Activated CD4-positive, alpha-beta T cell treated with anti-CD3 and anti-CD28 coated beads, Interleukin-10, Interleukin-2, amounts not matched to agents 100 ng/mL and 50 ng/mL, durations not matched to agents 16 hours and 8 hours (primary cell): Measurements from ENCODE around the gene MLIP.
"Not testable (repeated sequence)": the region's sequence is repeated elsewhere in the genome, so short reads cannot be mapped to it uniquely, and the experiment has no call there.

Experiments
- DNase-seq: peaks from one replicate; pipeline ENCODE4 v3.0.0-alpha.2; 2020

The MLIP gene

GRCh38 chr6:54234539-54234938 is 123.3 kb downstream of the MLIP start:
- DNase-seq = no peak

GRCh38 chr6:54236984-54237383 is 125.7 kb downstream of the MLIP start:
- no peak for DNase-seq

- DNase-seq = no peak
Observed at GRCh38 chr6:54238396-54238795, 127.2 kb downstream of the MLIP start.

GRCh38 chr6:54243699-54244098 is 132.5 kb downstream of the MLIP start:
- DNase-seq = no peak

GRCh38 chr6:54244430-54244829 is 133.2 kb downstream of the MLIP start:
- no peak for DNase-seq

- DNase-seq = no peak
Observed at GRCh38 chr6:54245265-54245664, 134.0 kb downstream of the MLIP start.

GRCh38 chr6:54248319-54248718 is 137.1 kb downstream of the MLIP start:
- DNase-seq = no peak

GRCh38 chr6:54248994-54249393 is 137.8 kb downstream of the MLIP start:
- no peak for DNase-seq

- DNase-seq = not testable (repeated sequence)
Observed at GRCh38 chr6:54249812-54250211, 138.6 kb downstream of the MLIP start.

GRCh38 chr6:54252496-54252895 is 141.3 kb downstream of the MLIP start:
- no peak for DNase-seq

GRCh38 chr6:54252916-54253315 is 141.7 kb downstream of the MLIP start:
- no peak for DNase-seq

GRCh38 chr6:54254886-54255285 is 143.6 kb downstream of the MLIP start:
- no peak for DNase-seq

- no peak for DNase-seq
Observed at GRCh38 chr6:54255886-54256285, 144.6 kb downstream of the MLIP start.

- DNase-seq = no peak
Observed at GRCh38 chr6:54260025-54260424, 148.8 kb downstream of the MLIP start.

- DNase-seq = no peak
Observed at GRCh38 chr6:54262499-54262898, 151.3 kb downstream of the MLIP start.

- DNase-seq = no peak
Observed at GRCh38 chr6:54262971-54263370, 151.7 kb downstream of the MLIP start.

- no peak for DNase-seq
Observed at GRCh38 chr6:54264581-54265272, 153.5 kb downstream of the MLIP start.

GRCh38 chr6:54266400-54266923 is 155.2 kb downstream of the MLIP start:
- no peak for DNase-seq

GRCh38 chr6:54267798-54268197 is 156.6 kb downstream of the MLIP start:
- peak; percentile 4 for DNase-seq

- DNase-seq = no peak
Observed at GRCh38 chr6:54273214-54273820, 162.1 kb downstream of the MLIP start.

- no peak for DNase-seq
Observed at GRCh38 chr6:54274383-54274782, 163.1 kb downstream of the MLIP start.

GRCh38 chr6:54282186-54282585 is 170.9 kb downstream of the MLIP start:
- DNase-seq = no peak

- DNase-seq = no peak
Observed at GRCh38 chr6:54284161-54284860, 173.1 kb downstream of the MLIP start.

- no peak for DNase-seq
Observed at GRCh38 chr6:54285595-54285994, 174.4 kb downstream of the MLIP start.
